Osteocyte (in vitro differentiated cells): ENCODE data around the gene RASSF10. TPM values are rescaled to one million over a fixed set of nuclear protein-coding genes. Genes with fewer than 3 reads are reported as not detected.

ENCODE experiments used
- DNase-seq: peaks from one replicate; pipeline ENCODE4 v3.0.0; 2021; ENCODE audit warnings: mixed read lengths; ENCODE audit not compliant: unreplicated experiment; ENCODE audit errors: extremely low spot score
- H3K27ac Mint-ChIP-seq: one replicate; pipeline ENCODE4 v1.8.0; 2021; ENCODE audit warnings: mild to moderate bottlenecking, mixed read lengths; ENCODE audit not compliant: unreplicated experiment
- H3K27me3 Mint-ChIP-seq: one replicate; pipeline ENCODE4 v1.8.0; 2021; ENCODE audit warnings: mixed read lengths; ENCODE audit not compliant: unreplicated experiment
- H3K36me3 Mint-ChIP-seq: one replicate; pipeline ENCODE4 v1.8.0; 2021; ENCODE audit warnings: mixed read lengths; ENCODE audit not compliant: unreplicated experiment
- H3K4me1 Mint-ChIP-seq: one replicate; pipeline ENCODE4 v1.8.0; 2021; ENCODE audit warnings: mixed read lengths; ENCODE audit not compliant: unreplicated experiment
- H3K4me3 Mint-ChIP-seq: one replicate; pipeline ENCODE4 v1.8.0; 2021; ENCODE audit warnings: mild to moderate bottlenecking, moderate library complexity, mixed read lengths; ENCODE audit not compliant: unreplicated experiment
- H3K9me3 Mint-ChIP-seq: one replicate; pipeline ENCODE4 v1.8.0; 2021; ENCODE audit warnings: mixed read lengths; ENCODE audit not compliant: unreplicated experiment
- CTCF ChIP-seq: fragments of 200-600 bp; sonication (generic); IDR thresholded peaks from 2 replicates; pipeline ENCODE4 v1.5.0; 2021; ENCODE audit warnings: antibody characterized with exemption, mild to moderate bottlenecking, moderate library complexity
- total RNA-seq: library from RNA; stranded (reverse); gene quantifications from 2 replicates; pipeline ENCODE4 v1.2.1, GENCODE V29; 2021

Gene RASSF10
- total RNA-seq, 1 donor from 2014 or later: not detected

GRCh38 chr11:13036235-13036634, 27.1 kb downstream of the RASSF10 start:
- TF ChIP-seq CTCF: no peak
- H3K9me3 Mint-ChIP-seq: no peaks in the 10 kb centered on the region
- DNase-seq: no peak
- peaks cover 58% of the 10 kb centered on the region for H3K27me3 Mint-ChIP-seq
- no peaks in the 10 kb centered on the region for H3K4me1 Mint-ChIP-seq
- H3K27ac Mint-ChIP-seq: no peak overlapping the region
- no peaks in the 10 kb centered on the region for H3K36me3 Mint-ChIP-seq
- no peak overlapping the region for H3K4me3 Mint-ChIP-seq

DNA sequence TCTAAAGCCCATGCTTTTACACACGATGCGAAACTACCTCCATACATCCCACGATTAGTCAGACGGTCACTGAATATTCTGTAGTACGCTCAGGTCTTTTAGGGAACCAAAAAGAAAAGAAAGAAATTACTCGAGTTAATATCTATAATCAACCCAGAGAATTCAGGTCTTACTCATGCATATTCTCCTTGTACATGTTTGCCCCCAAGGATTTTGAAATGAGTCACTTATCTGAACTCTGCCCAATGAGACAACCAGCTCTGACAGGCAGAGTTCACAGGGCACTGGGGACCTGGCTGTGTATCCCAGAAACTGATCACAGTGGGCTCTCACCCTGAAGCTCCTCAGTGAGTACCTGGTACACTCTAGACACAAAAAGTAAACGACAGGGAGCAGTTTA, 29.2 kb downstream of the RASSF10 start:
- peaks cover 78% of the 10 kb centered on the region for H3K27me3 Mint-ChIP-seq
- H3K27ac Mint-ChIP-seq: no peak overlapping the region
- H3K9me3 Mint-ChIP-seq: no peaks in the 10 kb centered on the region
- H3K4me3 Mint-ChIP-seq: no peak overlapping the region
- no peaks in the 10 kb centered on the region for H3K4me1 Mint-ChIP-seq
- TF ChIP-seq CTCF: no peak
- no peaks in the 10 kb centered on the region for H3K36me3 Mint-ChIP-seq
- no peak for DNase-seq

DNA sequence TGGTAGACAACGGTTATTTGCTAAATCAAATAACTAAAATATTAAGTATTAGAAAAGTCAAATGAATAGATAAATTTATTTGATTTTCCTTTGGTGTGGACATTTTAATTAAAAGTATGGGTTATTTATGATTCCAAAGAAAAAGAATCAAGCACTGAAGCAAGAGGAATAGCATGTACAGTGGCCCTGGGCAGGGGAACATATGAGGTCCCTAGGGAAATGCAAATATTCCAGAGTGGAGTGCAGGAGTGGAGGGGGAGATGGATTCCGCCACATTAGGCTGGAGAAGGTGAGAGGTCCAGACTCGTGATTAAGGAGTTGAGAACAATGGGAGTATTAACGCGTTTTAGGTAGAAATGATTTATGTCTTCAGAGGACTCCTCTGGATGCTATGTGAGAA, 30.0 kb downstream of the RASSF10 start:
- Mint-ChIP-seq H3K27me3 (peaks cover 75% of the 10 kb centered on the region), H3K27ac (no peak overlapping the region), H3K9me3 (no peaks in the 10 kb centered on the region), H3K4me1 (no peaks in the 10 kb centered on the region), H3K36me3 (no peaks in the 10 kb centered on the region), H3K4me3 (no peak overlapping the region)
- TF ChIP-seq CTCF: no peak
- DNase-seq: no peak

- no peaks in the 10 kb centered on the region for H3K4me1 Mint-ChIP-seq
- DNase-seq: no peak
- H3K4me3 Mint-ChIP-seq: no peak overlapping the region
- H3K27me3 Mint-ChIP-seq: peaks cover 57% of the 10 kb centered on the region
- no peaks in the 10 kb centered on the region for H3K36me3 Mint-ChIP-seq
- TF ChIP-seq CTCF: no peak
- H3K9me3 Mint-ChIP-seq: no peaks in the 10 kb centered on the region
- no peak overlapping the region for H3K27ac Mint-ChIP-seq
Observed at GRCh38 chr11:13040969-13041561, 31.9 kb downstream of the RASSF10 start.

DNA sequence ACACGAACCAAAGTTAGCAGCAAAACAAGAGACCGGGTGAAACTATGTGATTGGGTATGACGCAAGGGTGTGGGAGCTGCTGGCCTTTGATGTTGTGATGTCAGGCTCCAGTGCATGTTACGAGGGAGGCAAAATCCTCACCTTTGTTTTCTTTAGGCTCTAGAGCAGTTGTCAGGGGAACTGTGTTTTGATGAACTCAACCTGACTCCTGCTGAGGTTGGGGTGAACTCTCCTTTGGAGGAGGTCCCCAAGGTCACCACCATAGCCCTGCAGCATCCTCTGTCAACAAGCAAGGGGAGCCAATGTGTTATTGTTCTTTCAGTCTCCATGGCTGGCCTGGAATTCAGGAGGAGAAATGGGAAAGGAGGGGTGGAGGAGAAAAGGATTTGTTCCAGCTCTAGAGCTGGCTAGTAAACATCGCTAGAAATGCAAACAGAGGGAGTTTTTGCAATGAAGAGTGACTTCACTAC, 33.8 kb downstream of the RASSF10 start:
- DNase-seq: no peak
- peaks cover 46% of the 10 kb centered on the region for H3K27me3 Mint-ChIP-seq
- no peaks in the 10 kb centered on the region for H3K4me1 Mint-ChIP-seq
- H3K27ac Mint-ChIP-seq: no peak overlapping the region
- no peak for TF ChIP-seq CTCF
- H3K36me3 Mint-ChIP-seq: no peaks in the 10 kb centered on the region
- no peak overlapping the region for H3K4me3 Mint-ChIP-seq
- H3K9me3 Mint-ChIP-seq: no peaks in the 10 kb centered on the region
